ELF-1 (cell line): Measurements from ENCODE around the gene GLUD1.
A peak's percentile ranks its signal among the peaks of the same experiment; 100 is the strongest.
"Not testable (repeated sequence)": the region's sequence is repeated elsewhere in the genome, so short reads cannot be mapped to it uniquely, and the experiment has no call there.

Experiments
- DNase-seq: peaks from one replicate; pipeline ENCODE4 v3.0.0-alpha.2; 2016; ENCODE audit warnings: low read depth, low spot score

GLUD1 gene

GRCh38 chr10:87045434-87045938, 49.2 kb downstream of the GLUD1 start:
- no peak for DNase-seq

- not testable (repeated sequence) for DNase-seq
Observed at GRCh38 chr10:87043579-87043978, 51.1 kb downstream of the GLUD1 start.

- no peak for DNase-seq
Observed at GRCh38 chr10:87038786-87039185, 55.9 kb downstream of the GLUD1 start.

- DNase-seq = no peak
Observed at GRCh38 chr10:87038286-87038717, 56.3 kb downstream of the GLUD1 start.

- DNase-seq = no peak
Observed at GRCh38 chr10:87036623-87037022, 58.0 kb downstream of the GLUD1 start.

GRCh38 chr10:87030912-87031635, 63.6 kb downstream of the GLUD1 start:
- DNase-seq = no peak

GRCh38 chr10:87030419-87030818, 64.2 kb downstream of the GLUD1 start:
- not testable (repeated sequence) for DNase-seq

GRCh38 chr10:87026747-87027508, 67.7 kb downstream of the GLUD1 start:
- not testable (repeated sequence) for DNase-seq

GRCh38 chr10:87025285-87025958, 69.2 kb downstream of the GLUD1 start:
- DNase-seq = peak; percentile 56

- not testable (repeated sequence) for DNase-seq
Observed at GRCh38 chr10:87020056-87020455, 74.6 kb downstream of the GLUD1 start, which contains the start of gene FAM25A. Gene FAM25A (plus strand): TSS chr10:87020294. CDS start chr10:87020325, 31 bp downstream.

GRCh38 chr10:87019504-87019903, 75.1 kb downstream of the GLUD1 start:
- DNase-seq = not testable (repeated sequence)

GRCh38 chr10:87019066-87019465, 75.6 kb downstream of the GLUD1 start:
- DNase-seq = not testable (repeated sequence)

- not testable (repeated sequence) for DNase-seq
Observed at GRCh38 chr10:87018127-87018526, 76.5 kb downstream of the GLUD1 start.

- not testable (repeated sequence) for DNase-seq
Observed at GRCh38 chr10:87014986-87015716, 79.5 kb downstream of the GLUD1 start.

- DNase-seq = not testable (repeated sequence)
Observed at GRCh38 chr10:87013528-87013927, 81.1 kb downstream of the GLUD1 start.

GRCh38 chr10:87009134-87009696, 85.4 kb downstream of the GLUD1 start:
- not testable (repeated sequence) for DNase-seq

- peak; percentile 30 for DNase-seq
Observed at GRCh38 chr10:87008303-87008702, 86.3 kb downstream of the GLUD1 start.

GRCh38 chr10:87007674-87008073, 87.0 kb downstream of the GLUD1 start:
- not testable (repeated sequence) for DNase-seq

GRCh38 chr10:87007124-87007523, 87.5 kb downstream of the GLUD1 start:
- not testable (repeated sequence) for DNase-seq

GRCh38 chr10:87000491-87000890, 94.2 kb downstream of the GLUD1 start:
- no peak for DNase-seq
